HUES48 (cell line): ENCODE results near the gene FAM200A.
"Not testable (repeated sequence)": the region's sequence is repeated elsewhere in the genome, so short reads cannot be mapped to it uniquely, and the experiment has no call there.

Experiments used
- H3K27ac ChIP-seq: one replicate; pipeline ENCODE4 v1.7.0; 2013; ENCODE audit warnings: low read depth, low read length, inconsistent platforms
- H3K27me3 ChIP-seq: 2 replicates; pipeline ENCODE4 v1.6.1; 2013; ENCODE audit warnings: mild to moderate bottlenecking, low read length; ENCODE audit not compliant: control insufficient read depth, insufficient read depth
- H3K36me3 ChIP-seq: 2 replicates; pipeline ENCODE4 v1.6.1; 2013; ENCODE audit warnings: low read length; ENCODE audit not compliant: control insufficient read depth, insufficient read depth
- H3K4me1 ChIP-seq: 2 replicates; pipeline ENCODE4 v1.6.1; 2013; ENCODE audit warnings: mild to moderate bottlenecking, low read length; ENCODE audit not compliant: control insufficient read depth, insufficient read depth
- H3K4me3 ChIP-seq: 2 replicates; pipeline ENCODE4 v1.5.1; 2013; ENCODE audit warnings: mild to moderate bottlenecking, low read depth, low read length
- H3K9ac ChIP-seq: 2 replicates; pipeline ENCODE4 v1.6.1; 2013; ENCODE audit warnings: mild to moderate bottlenecking, low read depth, low read length, moderate library complexity
- H3K9me3 ChIP-seq: 2 replicates; pipeline ENCODE4 v1.6.1; 2013; ENCODE audit warnings: low read length; ENCODE audit not compliant: control insufficient read depth, insufficient read depth

Gene FAM200A

GRCh38 chr7:99576251-99576650, 24.3 kb upstream of the FAM200A start:
- peak overlapping the region; percentile 69 for H3K27ac ChIP-seq

GRCh38 chr7:99573257-99573656, 21.3 kb upstream of the FAM200A start:
- Histone ChIP-seq H3K27ac (no peak overlapping the region), H3K4me3 (no peak overlapping the region), H3K9ac (no peak overlapping the region), H3K36me3 (peaks cover 53% of the 10 kb centered on the region), H3K27me3 (no peaks in the 10 kb centered on the region), H3K4me1 (peaks cover 21% of the 10 kb centered on the region), H3K9me3 (no peaks in the 10 kb centered on the region)

More at GRCh38 chr7:99576251-99576650, 24.3 kb upstream of the FAM200A start:
- Histone ChIP-seq H3K4me1 (peaks cover 21% of the 10 kb centered on the region), H3K27me3 (no peaks in the 10 kb centered on the region), H3K4me3 (no peak overlapping the region), H3K36me3 (peaks cover 32% of the 10 kb centered on the region), H3K9me3 (no peaks in the 10 kb centered on the region), H3K9ac (no peak overlapping the region)

- peaks cover 16% of the 10 kb centered on the region for H3K4me1 ChIP-seq
- no peaks in the 10 kb centered on the region for H3K9me3 ChIP-seq
- no peak overlapping the region for H3K9ac ChIP-seq
- no peaks in the 10 kb centered on the region for H3K27me3 ChIP-seq
- no peak overlapping the region for H3K27ac ChIP-seq
- no peak overlapping the region for H3K4me3 ChIP-seq
- H3K36me3 ChIP-seq, result peaks cover 60% of the 10 kb centered on the region
These were observed 19.9 kb upstream of the FAM200A start for GRCh38 chr7:99571768-99572167.

- not testable (repeated sequence) for H3K4me3 ChIP-seq, H3K9ac ChIP-seq, H3K9me3 ChIP-seq, H3K27ac ChIP-seq, H3K4me1 ChIP-seq, H3K27me3 ChIP-seq
- H3K36me3 ChIP-seq, result peaks cover 82% of the 10 kb centered on the region
These were observed 16.9 kb upstream of the FAM200A start for GRCh38 chr7:99568770-99569169.

DNA sequence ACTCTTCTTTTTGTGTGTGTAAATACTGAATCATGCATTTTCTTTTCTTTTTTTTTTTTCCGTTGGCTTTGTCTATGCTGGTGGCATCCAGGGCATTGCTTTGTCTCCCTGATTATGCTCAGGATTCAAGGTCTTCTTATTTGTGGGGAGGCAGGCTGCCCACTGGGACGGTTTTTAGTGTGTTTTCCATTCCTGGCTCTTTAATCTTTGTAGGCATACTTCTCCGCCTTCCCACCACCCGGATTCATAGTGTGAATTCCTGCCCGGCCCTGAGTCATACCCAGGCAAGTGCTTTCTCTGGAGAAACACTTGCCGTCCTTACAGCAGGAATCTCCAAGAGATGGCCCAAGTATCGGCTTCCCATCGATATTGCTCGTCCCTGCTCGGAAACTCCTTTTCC, 11.7 kb upstream of the FAM200A start:
- H3K27ac ChIP-seq, result peak overlapping the region; percentile 64
- H3K9me3 ChIP-seq, result no peaks in the 10 kb centered on the region
- H3K27me3 ChIP-seq, result no peaks in the 10 kb centered on the region
- H3K4me1 ChIP-seq, result no peaks in the 10 kb centered on the region
- H3K9ac ChIP-seq, result no peak overlapping the region
- H3K36me3 ChIP-seq, result peaks cover 75% of the 10 kb centered on the region
- no peak overlapping the region for H3K4me3 ChIP-seq

DNA sequence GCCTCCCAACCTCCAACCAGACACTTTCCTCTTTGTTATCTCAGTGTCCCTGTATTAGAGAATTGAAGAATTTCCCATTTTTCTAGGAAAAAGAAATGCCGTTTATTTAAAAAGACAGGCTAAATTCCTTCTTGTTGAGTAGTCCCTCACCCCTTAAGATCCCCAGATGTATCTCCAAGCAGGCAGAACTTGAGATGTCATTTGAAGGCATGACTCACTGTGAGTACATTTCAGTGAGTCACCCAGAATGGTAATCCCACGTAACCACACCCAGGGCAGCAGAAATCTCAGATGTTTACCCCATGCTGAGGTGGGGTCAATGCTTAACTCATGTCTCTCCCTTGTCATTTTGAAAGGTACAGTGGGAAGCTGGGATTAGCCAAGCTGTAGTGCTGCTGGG, 10.9 kb upstream of the FAM200A start:
- Histone ChIP-seq H3K4me1 (no peaks in the 10 kb centered on the region), H3K9ac (no peak overlapping the region), H3K27ac (peak overlapping the region; percentile 86), H3K9me3 (no peaks in the 10 kb centered on the region), H3K27me3 (no peaks in the 10 kb centered on the region), H3K4me3 (no peak overlapping the region), H3K36me3 (peaks cover 73% of the 10 kb centered on the region)

- H3K36me3 ChIP-seq, result peaks cover 70% of the 10 kb centered on the region
These were observed 10.3 kb upstream of the FAM200A start for GRCh38 chr7:99562114-99562784.

DNA sequence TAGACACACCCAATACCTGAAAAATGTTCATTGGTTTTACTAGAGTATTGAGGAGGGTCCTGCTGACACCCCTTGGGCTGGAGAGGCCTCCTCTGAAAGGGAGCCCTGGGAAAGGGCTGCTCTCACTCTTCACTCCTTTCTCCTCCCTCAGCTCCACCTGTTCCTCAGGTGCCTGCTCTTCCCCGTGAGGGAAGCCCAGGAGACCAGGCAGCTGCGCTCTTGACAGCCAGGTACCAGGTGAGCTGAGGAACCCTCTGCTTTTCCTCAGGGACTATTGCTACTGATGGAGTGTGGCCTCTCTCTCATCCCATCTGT, 9.8 kb upstream of the FAM200A start:
- peak overlapping the region; percentile 86 for H3K27ac ChIP-seq
- no peaks in the 10 kb centered on the region for H3K9me3 ChIP-seq
- H3K4me1 ChIP-seq, result peaks cover 5% of the 10 kb centered on the region; the same call in 1 of the 2 replicates
- no peak overlapping the region for H3K9ac ChIP-seq
- H3K4me3 ChIP-seq, result no peak overlapping the region
- H3K27me3 ChIP-seq, result no peaks in the 10 kb centered on the region
- peaks cover 65% of the 10 kb centered on the region for H3K36me3 ChIP-seq

More at GRCh38 chr7:99562114-99562784, 10.3 kb upstream of the FAM200A start:
- H3K27me3 ChIP-seq, result no peaks in the 10 kb centered on the region
- H3K4me1 ChIP-seq, result peaks cover 3% of the 10 kb centered on the region; the same call in 1 of the 2 replicates
- H3K9me3 ChIP-seq, result no peaks in the 10 kb centered on the region
- H3K4me3 ChIP-seq, result no peak overlapping the region
- H3K27ac ChIP-seq, result peak overlapping the region; percentile 86
- H3K9ac ChIP-seq, result no peak overlapping the region

DNA sequence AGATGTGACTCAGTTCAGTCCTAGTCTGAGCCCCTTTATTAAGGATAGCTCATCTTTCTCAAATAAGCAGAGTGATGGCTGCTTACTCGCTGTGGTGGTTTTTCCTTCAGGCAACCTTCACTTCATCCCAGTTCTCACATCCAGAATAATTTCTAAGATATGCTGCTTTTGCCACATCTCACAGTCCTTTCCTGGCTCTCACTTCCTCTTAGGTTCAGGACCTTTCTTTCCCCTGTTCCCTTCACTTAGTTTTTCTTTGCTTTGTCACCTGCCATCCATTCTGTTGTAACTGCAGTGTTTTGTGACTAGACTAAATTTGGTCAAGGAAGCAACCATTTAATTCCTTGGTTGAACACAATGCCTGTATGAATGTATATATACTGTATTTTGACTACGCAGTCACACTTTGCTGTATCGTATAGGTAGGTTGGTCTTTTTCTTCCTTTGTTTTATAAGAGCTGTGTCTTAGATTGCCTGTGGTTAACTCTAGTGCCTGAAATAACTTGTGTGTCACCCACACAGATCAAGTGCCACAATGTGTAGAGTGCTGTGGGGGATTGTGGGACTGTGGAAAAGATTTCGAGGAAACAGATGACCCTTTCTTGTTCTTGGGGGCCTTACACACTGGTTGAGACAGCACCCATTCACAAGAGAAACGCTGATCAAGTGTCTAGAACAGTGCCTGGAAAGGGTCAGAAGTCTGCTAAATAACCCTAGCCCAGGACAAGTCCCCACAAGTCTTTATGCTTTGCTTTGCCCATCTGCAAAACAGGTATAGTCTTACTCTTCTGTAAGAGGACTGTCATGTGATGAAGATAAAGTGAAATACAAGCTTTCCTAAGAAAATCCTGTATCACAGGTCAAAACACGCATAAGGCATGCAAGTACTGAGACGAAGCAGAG, 9.2 kb upstream of the FAM200A start:
- Histone ChIP-seq H3K27ac (peak overlapping the region; percentile 5), H3K4me3 (no peak overlapping the region), H3K9ac (no peak overlapping the region), H3K9me3 (no peaks in the 10 kb centered on the region), H3K27me3 (no peaks in the 10 kb centered on the region), H3K4me1 (peaks cover 5% of the 10 kb centered on the region; the same call in 1 of the 2 replicates), H3K36me3 (peaks cover 63% of the 10 kb centered on the region)

- peak overlapping the region; percentile 97 for H3K27ac ChIP-seq
- no peaks in the 10 kb centered on the region for H3K9me3 ChIP-seq
- H3K4me1 ChIP-seq, result peaks cover 5% of the 10 kb centered on the region; the same call in 1 of the 2 replicates
- peak overlapping the region; percentile 100 for H3K4me3 ChIP-seq
- peak overlapping the region; percentile 97 for H3K9ac ChIP-seq
- H3K36me3 ChIP-seq, result peaks cover 51% of the 10 kb centered on the region
- no peaks in the 10 kb centered on the region for H3K27me3 ChIP-seq
These were observed 7.4 kb upstream of the FAM200A start for GRCh38 chr7:99559175-99559915.
